Gastroesophageal sphincter (tissue), 3 donors: ENCODE measurements around the gene ARHGAP28.

ENCODE experiments used
- CTCF ChIP-seq, 4 experiments: fragments of 200-600 bp in 2 of 4; fragments of 450-650 bp in 2 of 4; sonication (generic) in 1 of 4; IDR thresholded peaks; one replicate each; pipeline ENCODE4 v1.5.1; 2017 to 2019; ENCODE audit warnings: antibody characterized with exemption in 4 of 4, mild to moderate bottlenecking in 2 of 4, moderate library complexity in 2 of 4
- POLR2A ChIP-seq, 2 donors: fragments of 450-650 bp; IDR thresholded peaks; one replicate each; pipeline ENCODE4 v1.6.1; 2017; ENCODE audit warnings: antibody characterized with exemption in 2 of 2, mild to moderate bottlenecking in 2 of 2, moderate library complexity in 1 of 2
- POLR2AphosphoS5 ChIP-seq: sonication (generic); formaldehyde crosslinking; IDR thresholded peaks from one replicate; pipeline ENCODE4 v1.6.1; 2017; ENCODE audit warnings: antibody characterized with exemption

GRCh38 chr18:6878556-6879297 lies 149.2 kb downstream of the ARHGAP28 start:
- TF ChIP-seq CTCF (IDR thresholded peaks at IDR 0.05) = no peak
- TF ChIP-seq POLR2AphosphoS5 = no peak
- no peak for TF ChIP-seq POLR2A (IDR thresholded peaks at IDR 0.05)
